Fibroblast of skin of right biceps (primary cell): ENCODE results near the gene TBC1D9B.
"Not testable (repeated sequence)": the region's sequence is repeated elsewhere in the genome, so short reads cannot be mapped to it uniquely, and the experiment has no call there.

ENCODE experiments used
- DNase-seq: peaks from one replicate; pipeline ENCODE4 v3.0.0-alpha.2; 2013

The TBC1D9B gene

DNA sequence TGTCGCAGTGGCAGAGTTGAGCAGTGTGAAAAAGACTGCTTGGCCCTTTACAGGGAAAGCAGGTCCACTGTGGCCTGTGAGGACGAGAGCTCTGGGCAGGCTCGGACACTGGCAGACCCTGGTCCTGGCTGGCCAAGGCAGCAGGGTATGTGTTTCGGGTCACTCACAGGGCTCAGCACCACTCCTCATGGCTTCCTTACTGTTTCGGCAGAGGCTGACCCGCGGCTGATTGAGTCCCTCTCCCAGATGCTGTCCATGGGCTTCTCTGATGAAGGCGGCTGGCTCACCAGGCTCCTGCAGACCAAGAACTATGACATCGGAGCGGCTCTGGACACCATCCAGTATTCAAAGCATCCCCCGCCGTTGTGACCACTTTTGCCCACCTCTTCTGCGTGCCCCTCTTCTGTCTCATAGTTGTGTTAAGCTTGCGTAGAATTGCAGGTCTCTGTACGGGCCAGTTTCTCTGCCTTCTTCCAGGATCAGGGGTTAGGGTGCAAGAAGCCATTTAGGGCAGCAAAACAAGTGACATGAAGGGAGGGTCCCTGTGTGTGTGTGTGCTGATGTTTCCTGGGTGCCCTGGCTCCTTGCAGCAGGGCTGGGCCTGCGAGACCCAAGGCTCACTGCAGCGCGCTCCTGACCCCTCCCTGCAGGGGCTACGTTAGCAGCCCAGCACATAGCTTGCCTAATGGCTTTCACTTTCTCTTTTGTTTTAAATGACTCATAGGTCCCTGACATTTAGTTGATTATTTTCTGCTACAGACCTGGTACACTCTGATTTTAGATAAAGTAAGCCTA is 71.3 kb downstream of the TBC1D9B start:
- no peak for DNase-seq

DNA sequence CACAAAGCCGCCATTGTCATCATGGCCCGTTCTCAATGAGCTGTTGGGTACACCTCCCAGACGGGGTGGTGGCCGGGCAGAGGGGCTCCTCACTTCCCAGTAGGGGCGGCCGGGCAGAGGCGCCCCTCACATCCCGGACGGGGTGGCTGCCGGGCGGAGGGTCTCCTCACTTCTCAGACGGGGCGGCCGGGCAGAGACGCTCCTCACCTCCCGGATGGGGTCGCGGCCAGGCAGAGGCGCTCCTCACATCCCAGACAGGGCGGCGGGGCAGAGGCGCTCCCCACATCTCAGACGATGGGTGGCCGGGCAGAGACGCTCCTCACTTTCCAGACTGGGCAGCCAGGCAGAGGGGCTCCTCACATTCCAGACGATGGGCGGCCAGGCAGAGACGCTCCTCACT is 72.8 kb downstream of the TBC1D9B start:
- DNase-seq, result not testable (repeated sequence)

DNA sequence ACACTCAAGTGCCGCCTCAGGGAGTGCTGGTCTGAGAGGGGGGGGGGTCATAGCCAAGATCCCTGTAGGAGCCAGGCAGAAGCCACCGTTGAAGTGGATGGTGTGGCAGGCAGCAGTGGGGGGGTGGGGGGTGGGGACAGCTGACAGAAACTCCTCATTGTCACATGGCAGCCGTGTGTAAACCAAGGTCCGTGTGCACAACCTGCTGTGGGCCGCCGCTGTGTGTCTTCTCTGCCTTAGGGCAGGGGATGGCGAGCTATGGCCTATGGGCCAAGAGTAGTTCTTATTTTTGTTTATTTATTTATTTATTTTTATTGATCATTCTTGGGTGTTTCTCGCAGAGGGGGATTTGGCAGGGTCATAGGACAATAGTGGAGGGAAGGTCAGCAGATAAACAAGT is 73.6 kb downstream of the TBC1D9B start:
- no peak for DNase-seq

DNA sequence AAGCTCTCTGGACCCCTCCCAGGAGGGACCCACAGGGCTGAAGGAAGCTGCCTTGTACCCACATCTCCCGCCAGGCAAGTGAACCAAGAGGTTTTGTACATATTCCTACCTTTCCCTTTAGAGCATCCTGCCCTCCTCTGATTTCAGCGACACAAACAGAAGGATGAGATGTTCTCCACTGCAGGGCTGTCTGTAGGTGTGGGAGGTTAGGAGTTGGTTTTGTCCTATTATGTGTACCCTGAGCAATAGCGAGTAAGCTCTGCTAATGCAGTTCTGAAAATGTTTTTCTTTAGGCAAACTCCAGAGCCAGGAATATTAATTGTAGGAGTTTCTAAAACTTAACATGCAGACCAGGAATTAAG is 74.0 kb downstream of the TBC1D9B start:
- no peak for DNase-seq

DNA sequence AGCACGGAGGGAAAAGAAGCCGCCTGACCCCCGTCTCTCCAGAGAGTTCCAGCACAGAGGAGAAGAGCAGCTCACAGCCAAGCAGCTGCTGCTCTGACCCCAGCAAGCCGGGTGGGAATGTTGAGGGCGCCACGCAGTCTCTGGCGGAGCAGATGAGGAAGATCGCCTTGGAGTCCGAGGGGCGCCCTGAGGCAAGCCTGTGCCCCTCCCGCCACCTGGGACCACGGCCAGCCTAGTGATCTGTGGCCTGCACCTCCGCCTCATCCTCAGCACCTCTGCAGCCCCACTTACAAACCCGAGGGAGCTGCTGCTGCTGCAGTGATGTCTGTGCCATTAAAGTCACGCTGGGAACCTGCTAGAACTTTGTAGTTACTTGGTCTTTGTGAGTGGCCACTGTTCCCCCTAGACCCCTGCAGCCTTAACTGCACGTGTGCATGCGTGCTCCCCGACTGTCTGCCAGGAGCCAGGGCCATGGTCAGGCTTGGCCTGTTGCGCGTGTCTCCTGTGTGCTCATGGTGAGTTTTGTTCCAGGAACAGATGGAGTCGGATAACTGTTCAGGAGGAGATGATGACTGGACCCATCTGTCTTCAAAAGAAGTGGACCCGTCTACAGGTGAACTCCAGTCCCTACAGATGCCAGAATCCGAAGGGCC is 74.5 kb downstream of the TBC1D9B start:
- no peak for DNase-seq

DNA sequence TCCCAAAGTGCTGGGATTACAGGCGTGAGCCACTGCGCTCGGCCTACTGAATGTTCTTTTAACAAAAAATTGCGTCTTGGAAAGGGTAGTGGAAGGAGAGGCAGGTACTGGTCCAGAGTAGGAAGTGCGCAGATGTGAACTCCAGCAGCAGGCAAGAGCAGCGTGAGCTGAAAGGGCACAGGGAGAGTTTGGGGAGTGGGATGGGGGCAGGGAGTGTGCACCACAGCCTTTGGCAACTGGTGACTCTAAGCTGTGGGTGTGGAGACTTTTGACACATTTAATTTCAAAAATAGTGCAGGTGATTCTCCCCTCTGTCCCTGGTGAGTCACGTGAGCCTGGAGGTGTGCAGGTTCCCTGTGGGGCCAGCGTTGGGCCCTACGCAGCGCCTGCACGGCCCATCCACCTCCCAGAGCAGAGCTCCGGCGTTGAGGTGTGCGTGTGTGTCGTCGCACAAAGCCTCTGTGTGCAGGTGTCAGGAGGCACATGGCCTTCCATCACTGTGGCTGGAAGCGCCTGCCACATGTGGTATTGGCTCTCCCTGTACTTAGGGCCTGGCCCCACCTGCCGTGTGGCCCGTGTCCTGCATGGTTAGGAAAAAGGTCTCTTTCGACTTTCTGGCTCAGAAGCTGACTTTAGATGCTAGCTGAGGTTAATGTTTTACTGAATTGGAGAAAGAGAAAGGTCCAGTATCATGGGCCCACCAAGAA is 75.5 kb downstream of the TBC1D9B start:
- DNase-seq, result no peak

DNA sequence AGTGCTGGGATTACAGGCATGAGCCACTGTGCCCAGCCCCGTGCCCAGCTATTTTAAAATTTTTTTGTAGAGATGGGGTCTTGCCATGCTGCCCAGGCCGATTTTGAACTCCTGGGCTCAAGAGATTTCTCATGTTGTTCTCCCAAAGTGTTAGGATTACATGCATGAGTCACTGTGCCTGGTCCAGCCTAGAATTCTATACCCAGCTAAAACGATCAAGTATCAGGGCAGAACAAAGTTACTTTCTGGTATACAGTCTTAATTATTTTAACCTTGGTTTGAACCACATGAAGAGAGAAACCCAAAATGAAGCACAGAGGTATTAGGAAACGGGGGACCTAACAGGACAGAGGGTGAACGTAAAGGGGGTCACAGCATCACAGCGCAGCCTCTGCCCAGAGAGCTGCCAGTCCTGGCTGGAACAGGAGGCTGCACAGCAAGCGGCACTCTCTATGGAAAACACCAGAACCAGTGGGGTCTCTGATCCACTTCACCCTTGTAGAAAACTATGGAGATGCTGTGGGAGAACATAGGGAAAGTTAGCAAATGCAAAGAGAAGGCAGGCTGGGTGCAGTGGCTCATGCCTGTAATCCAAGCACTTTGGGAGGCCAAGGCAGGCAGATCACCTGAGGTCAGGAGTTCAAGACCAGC is 76.8 kb downstream of the TBC1D9B start:
- DNase-seq, result no peak

DNA sequence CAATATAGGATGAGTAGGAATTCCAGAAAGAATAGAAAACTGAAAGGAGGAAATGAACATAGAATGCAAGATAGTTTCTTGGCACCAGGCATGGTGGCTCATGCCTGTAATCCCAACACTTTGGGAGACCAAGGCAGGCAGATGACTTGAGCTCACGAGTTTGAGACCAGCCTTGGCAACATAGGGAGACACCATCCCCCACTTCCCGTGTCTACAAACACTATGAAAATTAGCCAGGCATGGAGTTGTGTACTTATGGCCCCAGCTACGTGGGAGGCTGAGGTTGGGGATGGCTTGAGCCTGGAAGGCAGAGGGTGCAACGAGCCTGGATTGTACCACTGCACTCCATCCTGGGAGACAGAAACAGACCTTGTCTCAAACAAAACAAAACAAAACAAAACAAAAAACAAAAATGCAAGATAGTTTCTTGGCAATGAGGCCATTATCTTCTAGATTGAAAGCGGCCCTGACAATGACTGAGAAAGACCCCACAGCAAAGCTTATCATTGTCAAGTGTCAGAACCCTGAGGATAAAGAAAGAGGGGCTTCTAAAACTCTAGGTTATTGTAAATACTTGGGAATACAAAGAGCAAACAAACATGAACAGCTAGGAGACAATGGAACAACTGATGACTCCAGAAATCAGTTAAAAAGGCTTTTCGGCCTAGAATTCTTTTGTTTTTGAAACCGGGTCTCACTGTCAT is 77.8 kb downstream of the TBC1D9B start:
- no peak for DNase-seq

DNA sequence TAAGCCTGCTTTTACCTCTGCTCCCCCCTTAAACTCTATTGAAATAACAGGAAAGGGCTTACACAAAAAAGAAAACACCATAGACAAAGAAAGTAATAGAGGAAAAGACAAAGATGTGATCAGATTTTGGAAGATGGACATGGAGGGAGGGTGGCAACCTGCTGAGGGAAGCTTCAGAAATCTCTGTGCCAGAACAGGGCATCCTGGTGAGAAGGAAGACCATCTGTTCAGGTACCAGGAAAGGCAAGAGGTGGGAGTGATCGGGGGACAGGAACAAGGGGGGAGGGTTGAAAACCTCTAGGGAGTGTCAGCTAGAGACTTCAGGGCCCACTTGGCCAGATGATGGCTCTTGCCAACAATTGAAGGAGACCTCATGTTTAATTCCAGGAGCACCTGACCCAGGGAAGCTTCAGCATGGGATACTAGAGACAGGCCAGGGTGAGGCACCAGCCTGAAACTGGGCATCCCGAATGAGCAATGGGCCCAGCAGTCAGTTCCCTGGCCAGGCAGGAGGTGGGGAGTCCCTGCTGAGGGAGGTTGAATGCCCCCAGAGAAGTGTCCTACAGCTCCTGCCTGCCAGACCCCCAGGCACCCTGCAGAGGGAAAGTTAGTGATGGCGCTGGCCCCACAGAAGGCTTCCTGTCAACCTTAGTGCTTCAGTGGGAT is 78.8 kb downstream of the TBC1D9B start:
- no peak for DNase-seq

DNA sequence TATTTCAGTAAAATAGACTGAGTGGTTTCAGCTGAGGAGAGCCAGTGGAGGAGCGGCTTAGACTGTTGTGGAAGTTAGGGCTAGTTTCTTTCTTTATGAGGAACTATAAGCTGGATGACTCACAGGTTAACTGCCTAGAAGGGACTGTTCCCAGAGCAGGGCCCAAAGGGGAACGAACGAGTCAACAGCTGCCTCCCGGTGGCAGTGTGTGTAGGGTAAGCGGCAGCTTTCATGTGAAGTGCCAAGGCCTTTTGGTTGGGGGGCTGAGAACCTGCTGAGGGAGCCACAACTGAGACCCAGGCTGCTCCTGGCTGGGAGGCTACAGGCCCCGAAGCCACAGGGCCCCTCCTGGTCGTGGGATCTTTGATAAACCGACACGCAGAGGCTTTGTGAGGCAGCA is 80.0 kb downstream of the TBC1D9B start:
- peak; percentile 66 for DNase-seq

DNA sequence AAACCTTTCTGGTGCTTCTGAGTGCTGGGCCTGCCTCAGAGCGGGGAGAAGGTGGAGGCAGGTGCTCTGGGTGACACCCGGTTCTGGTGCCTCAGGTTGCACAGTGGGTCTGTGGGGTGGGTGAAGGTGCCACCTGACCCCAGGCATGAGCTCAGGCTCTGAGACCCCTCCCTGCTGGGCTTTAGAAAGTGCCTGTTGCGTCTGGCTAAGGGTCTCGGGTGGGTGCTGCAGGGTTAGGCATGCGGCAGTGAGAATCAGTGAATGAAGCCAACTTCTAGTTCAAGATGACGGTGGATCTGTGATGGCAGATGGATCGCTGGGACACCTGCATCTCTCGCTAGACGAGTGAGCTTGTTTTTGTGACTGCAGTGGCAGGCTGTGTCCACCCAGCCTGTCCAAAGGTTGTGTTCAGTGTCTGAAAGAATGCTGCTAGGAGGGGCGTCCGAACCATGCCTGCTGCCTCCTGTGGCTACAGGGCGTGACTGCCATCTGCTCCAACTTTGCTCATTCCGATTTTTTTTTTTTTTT is 82.0 kb downstream of the TBC1D9B start:
- DNase-seq, result no peak

DNA sequence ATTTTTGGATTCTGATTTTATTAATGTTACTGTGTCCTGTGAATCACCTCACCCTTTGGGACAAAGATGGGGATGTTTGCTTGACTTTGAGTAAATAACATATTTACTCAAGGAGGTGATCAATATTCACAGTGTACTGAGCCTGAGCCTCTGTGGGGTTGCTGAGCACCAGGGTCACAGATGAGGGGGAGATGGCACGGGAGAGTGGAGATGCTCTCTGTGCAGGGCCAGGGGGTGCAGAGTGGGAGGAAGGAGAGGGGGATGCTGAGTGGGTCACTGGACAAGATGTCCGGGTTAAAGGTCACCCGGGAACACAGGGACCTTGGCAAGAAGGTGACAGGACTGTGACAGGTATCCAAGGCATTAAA is 83.0 kb downstream of the TBC1D9B start:
- no peak for DNase-seq

DNA sequence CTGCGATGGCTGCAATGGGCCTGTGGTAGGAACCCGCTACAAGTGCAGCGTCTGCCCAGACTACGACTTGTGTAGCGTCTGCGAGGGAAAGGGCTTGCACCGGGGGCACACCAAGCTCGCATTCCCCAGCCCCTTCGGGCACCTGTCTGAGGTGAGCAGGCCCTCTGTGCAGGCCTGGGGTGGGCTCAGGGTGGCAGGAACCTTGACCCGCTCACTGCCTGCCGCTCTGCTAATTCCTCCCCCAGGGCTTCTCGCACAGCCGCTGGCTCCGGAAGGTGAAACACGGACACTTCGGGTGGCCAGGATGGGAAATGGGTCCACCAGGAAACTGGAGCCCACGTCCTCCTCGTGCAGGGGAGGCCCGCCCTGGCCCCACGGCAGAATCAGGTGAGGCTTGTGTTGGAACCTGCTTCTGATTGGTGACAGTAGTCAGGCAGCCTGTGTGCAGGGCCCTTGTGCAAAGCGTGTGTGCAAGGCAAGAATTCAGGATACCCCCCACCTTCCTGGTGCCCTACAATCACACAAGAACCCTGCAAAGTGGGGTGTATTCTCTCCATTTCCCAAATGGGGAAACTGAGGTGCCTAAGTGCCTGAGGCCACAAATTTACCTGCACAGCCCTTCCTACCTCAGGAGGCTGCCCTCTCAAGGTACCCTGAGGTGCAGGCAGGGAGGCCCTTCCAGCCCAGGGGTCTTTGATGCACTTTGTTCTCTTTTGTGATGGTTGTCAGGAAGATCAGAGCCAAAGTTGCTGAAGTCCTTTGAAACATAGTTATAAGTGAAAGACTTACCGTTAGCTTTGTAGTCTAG is 83.6 kb downstream of the TBC1D9B start:
- DNase-seq, result no peak

DNA sequence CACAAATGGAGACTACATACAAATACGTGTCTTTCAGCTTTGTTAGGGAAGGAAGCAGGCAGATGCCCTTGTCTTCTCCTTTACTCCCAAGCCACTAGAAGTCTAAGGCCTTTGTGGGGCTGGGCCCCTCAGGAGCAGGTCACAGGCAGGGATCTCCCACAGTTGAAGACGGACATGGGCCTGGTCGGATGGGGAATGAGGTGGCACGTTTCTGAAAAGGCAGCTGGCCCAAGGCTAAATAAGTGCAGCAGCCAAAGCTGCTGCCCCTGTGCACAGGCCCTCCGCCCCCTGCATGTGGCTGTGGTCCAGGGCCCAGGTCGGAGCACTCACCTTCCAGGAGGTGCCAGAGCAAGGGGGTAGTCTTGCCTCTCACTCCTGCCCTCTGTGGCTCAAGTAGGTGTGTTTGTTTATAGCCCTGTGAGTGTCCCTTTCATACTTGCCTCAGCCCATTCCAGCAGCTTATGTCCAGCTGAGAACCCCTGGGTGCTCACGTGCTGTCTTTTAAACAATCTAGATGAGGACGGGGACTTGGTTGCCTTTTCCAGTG is 85.2 kb downstream of the TBC1D9B start:
- no peak for DNase-seq

DNA sequence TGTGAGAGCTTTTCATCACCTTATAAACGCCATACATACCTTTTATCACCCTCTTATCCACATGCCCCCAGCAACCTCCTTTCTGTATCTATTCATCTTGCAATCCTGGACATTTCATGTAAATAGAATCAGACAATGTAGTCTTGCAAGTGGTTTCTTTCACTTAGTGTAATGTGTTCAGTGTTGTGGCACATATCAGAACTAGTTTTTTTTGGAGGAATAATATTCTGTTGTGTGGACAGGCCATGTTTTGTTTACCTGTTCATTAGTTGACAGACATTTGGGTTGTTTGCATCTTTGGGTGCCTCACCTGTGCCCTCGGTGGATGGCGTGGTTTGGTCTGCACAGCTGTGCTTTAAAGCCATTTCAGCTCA is 85.7 kb downstream of the TBC1D9B start:
- no peak for DNase-seq

DNA sequence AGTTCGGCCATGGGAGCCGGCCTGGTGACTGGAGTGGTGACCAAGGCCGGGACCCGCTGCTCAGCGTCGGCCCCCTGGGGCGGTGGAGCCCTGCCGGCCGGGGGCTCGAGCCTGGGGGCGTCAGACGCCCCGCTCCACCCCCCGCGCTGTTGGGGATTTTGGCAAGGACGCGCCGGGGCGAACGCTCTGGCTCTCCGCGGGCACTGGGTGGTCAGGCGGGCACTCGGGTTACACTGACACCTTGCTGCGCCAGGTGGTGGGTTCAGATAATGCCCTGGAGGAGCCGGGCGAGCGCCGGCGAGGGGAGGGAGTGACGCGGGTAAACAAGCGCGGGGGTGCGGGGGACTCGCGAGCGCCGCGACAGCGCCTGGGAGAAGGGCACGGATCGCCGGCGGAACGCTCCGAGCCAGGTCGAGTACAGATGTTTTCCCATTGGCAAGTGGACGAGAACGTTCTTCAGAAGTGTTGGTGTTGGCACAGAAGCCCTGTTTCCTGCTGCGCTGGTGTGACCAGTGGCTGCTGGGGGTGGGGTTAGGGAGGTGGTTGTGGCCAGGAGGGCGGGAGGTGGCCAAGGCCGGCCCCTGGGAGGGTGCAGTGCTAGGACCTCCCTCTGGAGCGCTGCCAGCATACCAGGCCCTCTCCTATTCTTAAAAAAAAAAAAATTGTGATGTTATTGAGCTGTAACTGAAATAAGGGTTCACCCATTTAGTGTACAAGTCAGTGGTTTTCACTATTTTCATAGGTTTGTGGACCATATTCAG is 86.2 kb downstream of the TBC1D9B start:
- peak; percentile 92 for DNase-seq

DNA sequence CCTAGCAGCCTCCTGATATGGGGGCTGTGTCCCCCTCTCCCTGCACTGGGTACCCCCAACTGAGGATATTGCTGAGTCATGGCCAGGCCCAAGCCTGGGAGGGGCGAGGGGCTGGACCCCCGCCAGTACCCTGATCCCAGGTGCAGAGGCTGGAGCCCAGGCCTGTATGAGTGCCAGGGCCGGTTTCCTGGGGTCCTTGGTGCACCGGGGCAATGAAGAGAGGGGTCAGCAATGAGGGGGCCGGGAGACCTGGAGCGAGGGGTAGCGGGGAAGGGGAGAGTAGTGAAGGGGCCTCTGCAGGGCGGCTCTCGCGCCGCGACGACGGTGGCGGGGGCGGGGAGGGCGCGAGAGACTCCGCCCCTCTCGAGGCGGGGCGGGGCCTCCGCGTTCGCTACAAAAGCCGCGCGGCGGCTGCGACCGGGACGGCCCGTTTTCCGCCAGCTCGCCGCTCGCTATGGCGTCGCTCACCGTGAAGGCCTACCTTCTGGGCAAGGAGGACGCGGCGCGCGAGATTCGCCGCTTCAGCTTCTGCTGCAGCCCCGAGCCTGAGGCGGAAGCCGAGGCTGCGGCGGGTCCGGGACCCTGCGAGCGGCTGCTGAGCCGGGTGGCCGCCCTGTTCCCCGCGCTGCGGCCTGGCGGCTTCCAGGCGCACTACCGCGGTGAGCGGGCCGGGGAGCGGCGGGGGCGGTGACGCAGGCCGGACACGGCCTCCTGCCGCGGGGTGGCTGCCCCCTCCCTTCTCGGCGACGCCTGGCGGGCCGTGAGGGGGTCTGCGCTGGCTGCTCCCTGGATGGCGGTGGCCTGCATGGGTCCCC is 87.0 kb downstream of the TBC1D9B start, which contains the start of gene SQSTM1:
Gene SQSTM1, plus strand, starts transcription at position 423 of the 815 bp plus-strand sequence. Its CDS starts 32 bp downstream, at position 455.
- peak; percentile 79 for DNase-seq

DNA sequence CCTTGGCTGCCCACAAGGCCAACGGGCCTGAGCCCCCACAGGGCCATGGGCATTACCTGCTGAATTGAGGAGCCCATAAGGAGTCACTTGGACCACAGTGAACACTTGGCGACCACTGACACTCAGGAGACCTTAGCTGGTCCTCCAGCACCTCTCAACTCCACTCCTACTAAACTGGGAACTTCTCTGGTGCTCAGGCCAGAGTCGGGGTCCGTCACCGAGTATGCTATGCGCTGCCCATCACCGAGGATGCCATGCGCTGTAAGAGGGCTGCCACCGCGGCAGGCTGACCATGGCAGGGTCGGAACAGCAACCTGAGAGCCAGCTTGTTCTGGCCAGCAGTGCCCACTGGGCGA is 87.6 kb downstream of the TBC1D9B start:
- no peak for DNase-seq
